T-cell (primary cell): ENCODE results near the gene C20orf96. TPM values are rescaled to one million over a fixed set of nuclear protein-coding genes. Genes with fewer than 3 reads are reported as not detected.
"Not testable (repeated sequence)": the region's sequence is repeated elsewhere in the genome, so short reads cannot be mapped to it uniquely, and the experiment has no call there.

Experiments used
- ATAC-seq, 4 experiments: fragments of 200-7000 bp in 3 of 4; fragments of 150-1000 bp in 1 of 4; cut with Tn5 transposase; replicated peaks in 1 of 4; 1 replicate in 3 of 4; 2 replicates in 1 of 4; pipeline ENCODE4 v1.10.0; 2021; ENCODE audit warnings: moderate library complexity in 3 of 4, mild to moderate bottlenecking in 2 of 4, moderate number of reproducible peaks in 1 of 4
- CTCF ChIA-PET, 2 donors: fragments of 300-600 bp; sonication (Branson Sonifier 250); formaldehyde crosslinking; loops; one replicate each; lab custom pipeline; 2022; ENCODE audit warnings: antibody characterized with exemption in 2 of 2; lab: Charles Lee
- POLR2A ChIA-PET, 2 donors: fragments of 300-600 bp; sonication (Branson Sonifier 250); formaldehyde crosslinking; loops; one replicate each; lab custom pipeline; 2022; ENCODE audit warnings: antibody characterized with exemption in 2 of 2; lab: Charles Lee
- DNase-seq, 35 experiments: peaks; one replicate each; pipeline versions ENCODE4 v3.0.0 to v3.0.0-alpha.2; 2013 to 2023
- H3K27ac ChIP-seq: one replicate; pipeline ENCODE4 v1.5.1; 2013; ENCODE audit warnings: low read length
- H3K27me3 ChIP-seq, 2 experiments: replicated peaks in 1 of 2; 1 replicate in 1 of 2; 2 replicates in 1 of 2; pipeline versions ENCODE4 v1.6.1 to v1.7.0; 2013; ENCODE audit warnings: low read length in 1 of 2, mixed read lengths in 1 of 2; ENCODE audit not compliant: control insufficient read depth in 2 of 2, insufficient read depth in 2 of 2; ENCODE audit errors: extremely low read depth in 1 of 2
- H3K36me3 ChIP-seq, 2 donors: 1 replicate in 1 of 2; 2 replicates in 1 of 2; pipeline versions ENCODE4 v1.6.1 to v1.7.0; 2013; ENCODE audit warnings: low read length in 1 of 2; ENCODE audit not compliant: control insufficient read depth in 2 of 2, insufficient read depth in 1 of 2; ENCODE audit errors: extremely low read depth in 1 of 2
- H3K4me1 ChIP-seq, 2 experiments: 1 replicate in 1 of 2; 2 replicates in 1 of 2; pipeline versions ENCODE4 v1.6.1 to v1.7.0; 2013; ENCODE audit warnings: low read length in 2 of 2, mixed read lengths in 1 of 2; ENCODE audit not compliant: insufficient read depth in 2 of 2, control insufficient read depth in 1 of 2; ENCODE audit errors: extremely low read depth in 1 of 2
- H3K4me3 ChIP-seq, 2 donors: 1 replicate in 1 of 2; 2 replicates in 1 of 2; pipeline versions ENCODE4 v1.5.1 to v1.7.0; 2013; ENCODE audit warnings: mild to moderate bottlenecking in 2 of 2, low read length in 1 of 2, moderate library complexity in 1 of 2; ENCODE audit not compliant: control insufficient read depth in 1 of 2; ENCODE audit errors: extremely low read depth in 1 of 2
- H3K9me3 ChIP-seq: 2 replicates; pipeline ENCODE4 v1.7.0; 2013
- H3K27ac Mint-ChIP-seq, 2 donors: one replicate each; pipeline ENCODE4 v1.8.0; 2020 to 2021; ENCODE audit warnings: mild to moderate bottlenecking in 2 of 2, mixed read lengths in 2 of 2
- H3K27me3 Mint-ChIP-seq, 2 donors: one replicate each; pipeline ENCODE4 v1.8.0; 2021 to 2022; ENCODE audit warnings: mixed read lengths in 2 of 2
- H3K36me3 Mint-ChIP-seq: one replicate; pipeline ENCODE4 v1.8.0; 2021; ENCODE audit warnings: mixed read lengths
- H3K4me1 Mint-ChIP-seq, 3 donors: one replicate each; pipeline ENCODE4 v1.8.0; 2020 to 2022; ENCODE audit warnings: mixed read lengths in 3 of 3, mild to moderate bottlenecking in 1 of 3
- H3K4me3 Mint-ChIP-seq, 3 donors: one replicate each; pipeline ENCODE4 v1.8.0; 2020 to 2022; ENCODE audit warnings: mild to moderate bottlenecking in 3 of 3, mixed read lengths in 3 of 3, moderate library complexity in 3 of 3
- H3K9me3 Mint-ChIP-seq, 3 donors: one replicate each; pipeline ENCODE4 v1.8.0; 2020 to 2022; ENCODE audit warnings: mixed read lengths in 3 of 3
- WGBS: methylation state at CpG from one replicate; pipeline ENCODE4 v1.1.5; 2013; ENCODE audit warnings: missing lambda C conversion rate; ENCODE audit not compliant: insufficient coverage; 5-methylcytosine and 5-hydroxymethylcytosine counted together
- total RNA-seq, 35 experiments: library from RNA in 6 of 35; stranded (reverse) in 6 of 35; fragments of 120-200 nt in 1 of 35; gene quantifications; one replicate each; pipeline versions ENCODE4 v1.2.1 to v1.2.4 and lab custom pipeline; 2013 to 2026

Gene C20orf96
- total RNA-seq, 5 donors from 2014 or later (not counting 1 experiment from before 2014, with no cell fraction given) = 2.5 to 3.2 (median 2.8) TPM

- 97% methylated on average over 5 of the region's 7 CpGs for WGBS
- POLR2A ChIA-PET = no interaction called here
- Mint-ChIP-seq H3K36me3 (no peaks in the 10 kb centered on the region), H3K4me3 (no peak within 1 kb of the TSS), H3K27me3 (no peaks in the 10 kb centered on the region), H3K27ac (no peak within 1 kb of the TSS), H3K4me1 (peaks cover 5 to 13% (median 11%) of the 10 kb centered on the region in 3 donors), H3K9me3 (no peaks in the 10 kb centered on the region)
- no peak within 1 kb of the TSS for H3K4me3 ChIP-seq
- H3K27me3 ChIP-seq = peaks cover 0 to 6% of the 10 kb centered on the region in 2 experiments
- H3K9me3 ChIP-seq = no peaks in the 10 kb centered on the region
- no peak within 1 kb of the TSS for H3K27ac ChIP-seq
- DNase-seq = no peak
- CTCF ChIA-PET = no interaction called here
- H3K4me1 ChIP-seq = peaks cover 1 to 4% of the 10 kb centered on the region in 2 experiments
- H3K36me3 ChIP-seq = no peaks in the 10 kb centered on the region
- ATAC-seq = no peak
These were observed 33.1 kb downstream of the C20orf96 start, which contains the start of gene DEFB132 for GRCh38 chr20:257419-257818. TSS of gene DEFB132 (plus strand) at chr20:257724. CDS start at chr20:257779, 55 bp downstream.

- ATAC-seq, H3K27ac ChIP-seq, H3K4me3 Mint-ChIP-seq, H3K9me3 ChIP-seq, POLR2A ChIA-PET, H3K36me3 Mint-ChIP-seq, DNase-seq, H3K27me3 ChIP-seq, H3K9me3 Mint-ChIP-seq, H3K36me3 ChIP-seq, H3K27me3 Mint-ChIP-seq, H3K27ac Mint-ChIP-seq, H3K4me3 ChIP-seq, CTCF ChIA-PET: not testable (repeated sequence)
- H3K4me1 ChIP-seq = peaks cover 0 to 12% of the 10 kb centered on the region in 2 experiments
- peaks cover 8 to 24% (median 16%) of the 10 kb centered on the region in 3 donors for H3K4me1 Mint-ChIP-seq
- WGBS = no CpG with 5 or more reads among the region's 6 CpGs
These were observed 37.1 kb downstream of the C20orf96 start for GRCh38 chr20:253447-253846.

- ChIA-PET POLR2A (no interaction called here), CTCF (no interaction called here)
- H3K4me1 ChIP-seq = peaks cover 0 to 12% of the 10 kb centered on the region in 2 experiments
- Mint-ChIP-seq H3K36me3 (no peaks in the 10 kb centered on the region), H3K9me3 (no peaks in the 10 kb centered on the region), H3K27me3 (peaks cover 0 to 3% of the 10 kb centered on the region in 2 donors), H3K27ac (peak overlapping the region in 1 of 2 donors; percentile 16), H3K4me3 (no peak overlapping the region), H3K4me1 (peaks cover 6 to 24% (median 12%) of the 10 kb centered on the region in 3 donors)
- no peaks in the 10 kb centered on the region for H3K27me3 ChIP-seq
- no peaks in the 10 kb centered on the region for H3K9me3 ChIP-seq
- H3K27ac ChIP-seq = no peak overlapping the region
- no peaks in the 10 kb centered on the region for H3K36me3 ChIP-seq
- H3K4me3 ChIP-seq = no peak overlapping the region
- DNase-seq (no peak), ATAC-seq (no peak)
- no CpG with 5 or more reads among the region's 2 CpGs for WGBS
These were observed 37.7 kb downstream of the C20orf96 start for GRCh38 chr20:252801-253200.

- Histone ChIP-seq H3K36me3 (no peaks in the 10 kb centered on the region), H3K27me3 (no peaks in the 10 kb centered on the region), H3K4me1 (peaks cover 0 to 12% of the 10 kb centered on the region in 2 experiments), H3K4me3 (no peak overlapping the region), H3K9me3 (no peaks in the 10 kb centered on the region), H3K27ac (no peak overlapping the region)
- H3K4me3 Mint-ChIP-seq = peak overlapping the region in 1 of 3 donors; percentile 52
- no peak for DNase-seq
- peak in 2 of 4 experiments; percentile 35 to 44 for ATAC-seq
- no peaks in the 10 kb centered on the region for H3K36me3 Mint-ChIP-seq
- CTCF ChIA-PET = no interaction called here
- POLR2A ChIA-PET = no interaction called here
- H3K4me1 Mint-ChIP-seq = peaks cover 6 to 19% (median 12%) of the 10 kb centered on the region in 3 donors
- peaks cover 0 to 5% of the 10 kb centered on the region in 2 donors for H3K27me3 Mint-ChIP-seq
- H3K27ac Mint-ChIP-seq = no peak overlapping the region
- no peaks in the 10 kb centered on the region for H3K9me3 Mint-ChIP-seq
- WGBS = no CpG with 5 or more reads among the region's 2 CpGs
These were observed 39.2 kb downstream of the C20orf96 start for GRCh38 chr20:251354-251753.

- Mint-ChIP-seq H3K27ac (no peak overlapping the region), H3K4me3 (no peak overlapping the region), H3K27me3 (peaks cover 0 to 5% of the 10 kb centered on the region in 2 donors), H3K9me3 (no peaks in the 10 kb centered on the region), H3K36me3 (no peaks in the 10 kb centered on the region), H3K4me1 (peaks cover 6 to 9% (median 9%) of the 10 kb centered on the region in 3 donors)
- DNase-seq (no peak), ATAC-seq (no peak)
- H3K27ac ChIP-seq = no peak overlapping the region
- H3K4me1 ChIP-seq = peaks cover 0 to 4% of the 10 kb centered on the region in 2 experiments
- whole genome bisulfite sequencing = 94% methylated on average over 2 of the region's 2 CpGs
- no peaks in the 10 kb centered on the region for H3K27me3 ChIP-seq
- no peaks in the 10 kb centered on the region for H3K9me3 ChIP-seq
- no peak overlapping the region for H3K4me3 ChIP-seq
- POLR2A ChIA-PET = no interaction called here
- no peaks in the 10 kb centered on the region for H3K36me3 ChIP-seq
- CTCF ChIA-PET = no interaction called here
These were observed 47.6 kb downstream of the C20orf96 start for GRCh38 chr20:242905-243304.

GRCh38 chr20:237929-238328, 52.6 kb downstream of the C20orf96 start:
- Histone ChIP-seq H3K36me3 (no peaks in the 10 kb centered on the region), H3K27me3 (no peaks in the 10 kb centered on the region), H3K9me3 (no peaks in the 10 kb centered on the region), H3K4me1 (peaks cover 8 to 17% of the 10 kb centered on the region in 2 experiments), H3K4me3 (no peak overlapping the region), H3K27ac (no peak overlapping the region)
- H3K36me3 Mint-ChIP-seq = no peaks in the 10 kb centered on the region
- H3K9me3 Mint-ChIP-seq = no peaks in the 10 kb centered on the region
- peaks cover 0 to 2% of the 10 kb centered on the region in 2 donors for H3K27me3 Mint-ChIP-seq
- DNase-seq = no peak
- H3K27ac Mint-ChIP-seq = peak overlapping the region; percentile 85 to 91
- peak; percentile 48 to 70 (median 67) for ATAC-seq
- H3K4me1 Mint-ChIP-seq = peaks cover 22 to 27% (median 26%) of the 10 kb centered on the region in 3 donors
- peak overlapping the region; percentile 59 to 84 (median 71) for H3K4me3 Mint-ChIP-seq
- CTCF ChIA-PET = interaction anchor here in 1 of 2 donors (0.8 to 1.0 kb wide), 2 partner anchors 24 to 116 kb away, joined by 3 read pairs; no protein-coding TSS in a partner anchor
- POLR2A ChIA-PET = interaction anchor here in 1 of 2 donors (0.5 kb wide), 1 partner anchor 904 kb away, joined by 4 read pairs; no protein-coding TSS in a partner anchor
- no CpG with 5 or more reads among the region's 3 CpGs for WGBS
